Neural cell (in vitro differentiated cells): ENCODE data around the gene SHANK1. TPM values are rescaled to one million over a fixed set of nuclear protein-coding genes. Genes with fewer than 3 reads are reported as not detected.

Experiments used
- H2AFZ ChIP-seq: fragments of 200-600, 300-800 bp; sonication (generic), shearing (Covaris generic); 2 replicates; pipeline ENCODE4 v1.6.0; 2014; ENCODE audit warnings: low read depth, mild to moderate bottlenecking, antibody characterized with exemption, low read length, moderate library complexity
- H3F3A ChIP-seq: fragments of 200-600 bp; shearing (Covaris generic); 2 replicates; pipeline ENCODE4 v1.6.1; 2016; ENCODE audit warnings: mild to moderate bottlenecking, moderate library complexity, mixed read lengths, antibody characterized with exemption, low read length; ENCODE audit not compliant: insufficient read depth, poor library complexity, severe bottlenecking
- H3K27ac ChIP-seq: fragments of 200-600, 300-800 bp; sonication (generic), shearing (Covaris generic); 2 replicates; pipeline ENCODE4 v1.5.1; 2014; ENCODE audit warnings: mild to moderate bottlenecking, low read length, moderate library complexity
- H3K27me3 ChIP-seq: fragments of 300-800, 200-600 bp; sonication (generic), shearing (Covaris generic); 2 replicates; pipeline ENCODE4 v1.6.0; 2014; ENCODE audit warnings: mild to moderate bottlenecking, low read depth, low read length, moderate library complexity; ENCODE audit not compliant: insufficient read depth
- H3K36me3 ChIP-seq: fragments of 300-800, 200-600 bp; sonication (generic), shearing (Covaris generic); 2 replicates; pipeline ENCODE4 v1.5.1; 2014; ENCODE audit warnings: mild to moderate bottlenecking, antibody characterized with exemption, low read length, moderate library complexity; ENCODE audit not compliant: insufficient read depth
- H3K4me2 ChIP-seq: fragments of 300-800, 200-600 bp; sonication (generic), shearing (Covaris generic); 2 replicates; pipeline ENCODE4 v1.6.0; 2014; ENCODE audit warnings: mild to moderate bottlenecking, low read length
- H3K4me3 ChIP-seq: fragments of 300-800, 200-600 bp; sonication (generic), shearing (Covaris generic); 2 replicates; pipeline ENCODE4 v1.5.1; 2014; ENCODE audit warnings: mild to moderate bottlenecking, low read length, moderate library complexity
- H3K79me2 ChIP-seq: fragments of 200-600 bp; shearing (Covaris generic); replicated peaks from 2 replicates; pipeline ENCODE4 v1.6.0; 2014; ENCODE audit warnings: mild to moderate bottlenecking, low read length, moderate library complexity; ENCODE audit not compliant: insufficient read depth
- H3K9ac ChIP-seq: fragments of 300-800, 200-600 bp; sonication (generic), shearing (Covaris generic); 2 replicates; pipeline ENCODE4 v1.6.1; 2016; ENCODE audit warnings: mild to moderate bottlenecking, low read length, mixed read lengths
- H3K9me2 ChIP-seq: fragments of 200-600 bp; shearing (Covaris generic); 2 replicates; pipeline ENCODE4 v1.6.1; 2016; ENCODE audit warnings: mild to moderate bottlenecking, low read length, mixed read lengths; ENCODE audit not compliant: insufficient read depth
- H3K9me3 ChIP-seq: fragments of 200-600, 300-800 bp; sonication (generic), shearing (Covaris generic); 2 replicates; pipeline ENCODE4 v1.6.1; 2016; ENCODE audit warnings: mild to moderate bottlenecking, mixed run types, low read length, moderate library complexity, mixed read lengths
- H4K20me1 ChIP-seq: fragments of 200-600 bp; shearing (Covaris generic); 2 replicates; pipeline ENCODE4 v1.6.1; 2016; ENCODE audit warnings: mild to moderate bottlenecking, mixed run types; ENCODE audit not compliant: insufficient read depth
- EP300 ChIP-seq: fragments of 450-650 bp; conservative IDR thresholded peaks from 2 replicates; pipeline ENCODE4 v1.6.1; 2014; ENCODE audit warnings: antibody characterized with exemption, mild to moderate bottlenecking, moderate library complexity; ENCODE audit not compliant: poor library complexity, severe bottlenecking
- EZH2 ChIP-seq: fragments of 200-600, 300-800 bp; shearing (Covaris generic), sonication (generic); IDR thresholded peaks from 2 replicates; pipeline ENCODE4 v1.6.1; 2014; ENCODE audit warnings: antibody characterized with exemption, low read length, borderline replicate concordance, mild to moderate bottlenecking; ENCODE audit not compliant: insufficient read depth, poor library complexity, severe bottlenecking
- MXI1 ChIP-seq: fragments of 450-650 bp; conservative IDR thresholded peaks from 2 replicates; pipeline ENCODE4 v1.6.1; 2014; ENCODE audit warnings: antibody characterized with exemption, mild to moderate bottlenecking; ENCODE audit not compliant: poor library complexity, severe bottlenecking
- POLR2AphosphoS5 ChIP-seq: IDR thresholded peaks from 2 replicates; pipeline ENCODE4 v1.6.1; 2012
- RAD21 ChIP-seq: fragments of 450-650 bp; conservative IDR thresholded peaks from 2 replicates; pipeline ENCODE4 v1.6.1; 2014; ENCODE audit warnings: antibody characterized with exemption, mild to moderate bottlenecking, moderate library complexity
- SMC3 ChIP-seq: fragments of 450-650 bp; conservative IDR thresholded peaks from 2 replicates; pipeline ENCODE4 v1.6.1; 2014; ENCODE audit warnings: antibody characterized with exemption, mild to moderate bottlenecking, moderate library complexity; ENCODE audit not compliant: poor library complexity
- TAF1 ChIP-seq: IDR thresholded peaks from 2 replicates; pipeline ENCODE4 v1.6.1; 2012; ENCODE audit warnings: low read depth
- polyA plus RNA-seq: library from polyadenylated mRNA; depleted of rRNA; stranded (reverse); fragments of >200 nt; gene quantifications from 2 replicates; pipeline ENCODE4 v1.2.3, GENCODE V29; 2014
- TF ChIP-seq, protein P1 (sequence below): IDR thresholded peaks from 2 replicates; pipeline ENCODE4 v1.6.1; 2012; ENCODE audit warnings: borderline replicate concordance
- TF ChIP-seq, protein P2 (sequence below): fragments of 450-650 bp; IDR thresholded peaks from 2 replicates; pipeline ENCODE4 v1.5.1; 2014; ENCODE audit warnings: antibody characterized with exemption, mild to moderate bottlenecking, moderate library complexity; ENCODE audit not compliant: poor library complexity, severe bottlenecking

Gene SHANK1
- polyA plus RNA-seq, 1 donor from 2014 or later = 7.9 TPM

DNA sequence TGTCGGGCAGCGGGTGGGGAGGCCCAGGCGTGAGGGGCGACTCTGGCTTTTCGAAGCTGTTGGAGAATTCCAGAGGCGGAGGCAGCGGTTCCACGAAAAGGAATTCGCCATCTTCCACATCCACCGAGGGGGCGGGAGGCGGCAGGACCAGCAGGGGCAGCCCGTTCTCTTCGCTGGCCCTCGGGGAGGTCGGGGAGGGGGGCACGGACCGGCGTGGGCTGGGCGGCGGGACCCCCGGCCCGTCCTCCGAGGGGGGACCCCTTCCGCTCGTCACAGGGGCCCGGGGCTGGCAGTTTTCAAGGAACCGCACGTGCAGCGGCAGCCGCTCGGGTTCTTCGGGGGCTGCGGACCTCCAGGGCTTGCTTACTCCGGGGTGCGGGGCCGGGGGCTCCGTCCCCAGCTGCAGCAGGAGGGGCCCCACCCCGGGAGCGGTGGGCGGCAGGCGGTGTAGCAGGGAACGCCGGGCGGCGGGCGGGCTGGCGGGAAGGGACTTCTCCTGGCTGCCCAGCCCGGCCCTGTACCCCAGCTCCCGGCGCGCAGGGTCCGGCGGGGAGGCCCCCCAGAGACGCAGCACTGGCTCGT lies 52.3 kb downstream of the SHANK1 start:
- Histone ChIP-seq H3K27me3 (peaks cover 14% of the 10 kb centered on the region), H3K4me3 (no peak overlapping the region), H3K9ac (no peak overlapping the region), H3K9me3 (no peaks in the 10 kb centered on the region), H2AFZ (no peak overlapping the region), H3K27ac (no peak overlapping the region), H3F3A (no peaks in the 10 kb centered on the region), H3K4me2 (no peak overlapping the region), H3K36me3 (no peaks in the 10 kb centered on the region), H4K20me1 (no peaks in the 10 kb centered on the region), H3K79me2 (no peaks in the 10 kb centered on the region), H3K9me2 (no peaks in the 10 kb centered on the region)
- TF ChIP-seq MXI1 (no peak), EZH2 (no peak), TAF1 (no peak)
- TF ChIP-seq, protein P1, sequence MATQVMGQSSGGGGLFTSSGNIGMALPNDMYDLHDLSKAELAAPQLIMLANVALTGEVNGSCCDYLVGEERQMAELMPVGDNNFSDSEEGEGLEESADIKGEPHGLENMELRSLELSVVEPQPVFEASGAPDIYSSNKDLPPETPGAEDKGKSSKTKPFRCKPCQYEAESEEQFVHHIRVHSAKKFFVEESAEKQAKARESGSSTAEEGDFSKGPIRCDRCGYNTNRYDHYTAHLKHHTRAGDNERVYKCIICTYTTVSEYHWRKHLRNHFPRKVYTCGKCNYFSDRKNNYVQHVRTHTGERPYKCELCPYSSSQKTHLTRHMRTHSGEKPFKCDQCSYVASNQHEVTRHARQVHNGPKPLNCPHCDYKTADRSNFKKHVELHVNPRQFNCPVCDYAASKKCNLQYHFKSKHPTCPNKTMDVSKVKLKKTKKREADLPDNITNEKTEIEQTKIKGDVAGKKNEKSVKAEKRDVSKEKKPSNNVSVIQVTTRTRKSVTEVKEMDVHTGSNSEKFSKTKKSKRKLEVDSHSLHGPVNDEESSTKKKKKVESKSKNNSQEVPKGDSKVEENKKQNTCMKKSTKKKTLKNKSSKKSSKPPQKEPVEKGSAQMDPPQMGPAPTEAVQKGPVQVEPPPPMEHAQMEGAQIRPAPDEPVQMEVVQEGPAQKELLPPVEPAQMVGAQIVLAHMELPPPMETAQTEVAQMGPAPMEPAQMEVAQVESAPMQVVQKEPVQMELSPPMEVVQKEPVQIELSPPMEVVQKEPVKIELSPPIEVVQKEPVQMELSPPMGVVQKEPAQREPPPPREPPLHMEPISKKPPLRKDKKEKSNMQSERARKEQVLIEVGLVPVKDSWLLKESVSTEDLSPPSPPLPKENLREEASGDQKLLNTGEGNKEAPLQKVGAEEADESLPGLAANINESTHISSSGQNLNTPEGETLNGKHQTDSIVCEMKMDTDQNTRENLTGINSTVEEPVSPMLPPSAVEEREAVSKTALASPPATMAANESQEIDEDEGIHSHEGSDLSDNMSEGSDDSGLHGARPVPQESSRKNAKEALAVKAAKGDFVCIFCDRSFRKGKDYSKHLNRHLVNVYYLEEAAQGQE = no peak

DNA sequence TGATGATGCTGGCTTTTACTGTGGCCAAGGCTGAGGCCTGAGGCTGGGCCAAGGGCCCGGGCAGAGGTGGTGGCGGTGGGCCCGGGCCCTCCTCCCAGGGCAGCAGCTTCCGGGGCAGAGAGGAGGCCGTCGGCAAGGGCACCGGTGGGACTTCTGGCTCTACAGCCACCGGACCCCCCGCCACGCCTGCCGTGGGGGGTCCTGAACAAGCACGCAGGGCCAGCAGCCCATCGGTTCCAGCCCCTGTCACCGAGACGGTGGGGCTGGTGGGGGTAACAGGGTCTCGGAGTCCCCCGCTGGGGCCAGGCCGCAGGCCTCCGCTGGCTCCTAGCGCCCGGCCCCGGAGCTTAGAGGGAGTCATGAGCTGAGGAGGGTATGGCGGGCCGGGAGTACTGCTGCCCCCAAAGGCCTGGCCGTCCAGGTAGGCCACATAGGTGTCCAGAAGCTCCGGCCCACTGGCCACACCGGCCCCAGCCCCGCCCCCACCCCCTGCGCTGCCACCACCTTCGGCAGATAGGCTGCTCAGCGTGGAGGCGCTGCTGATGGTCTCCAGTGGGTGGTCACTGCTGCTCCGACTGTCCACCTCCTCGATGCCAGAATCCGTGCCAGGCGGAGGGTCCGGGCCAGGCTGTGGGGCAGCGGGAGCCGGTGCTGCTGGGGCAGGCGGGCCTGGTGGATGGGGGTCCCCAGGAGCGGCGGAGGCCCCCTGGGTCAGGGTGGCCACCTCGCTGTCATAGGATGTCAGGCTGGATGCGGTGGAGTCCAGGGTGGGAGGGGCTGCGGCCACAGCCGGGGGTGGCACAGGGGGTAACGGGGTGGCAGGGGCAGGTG lies 53.0 kb downstream of the SHANK1 start:
- H3K27me3 ChIP-seq = peaks cover 14% of the 10 kb centered on the region
- no peaks in the 10 kb centered on the region for H3K79me2 ChIP-seq
- no peak overlapping the region for H3K9ac ChIP-seq
- H4K20me1 ChIP-seq = no peaks in the 10 kb centered on the region
- no peaks in the 10 kb centered on the region for H3K9me2 ChIP-seq
- H3K4me3 ChIP-seq = no peak overlapping the region
- H3K27ac ChIP-seq = no peak overlapping the region
- no peaks in the 10 kb centered on the region for H3F3A ChIP-seq
- no peak overlapping the region for H2AFZ ChIP-seq
- TF ChIP-seq EP300 (no peak), POLR2AphosphoS5 (no peak), RAD21 (no peak), MXI1 (no peak), TAF1 (no peak), SMC3 (no peak), EZH2 (no peak)
- TF ChIP-seq, protein P1 = no peak
- TF ChIP-seq, protein P2, sequence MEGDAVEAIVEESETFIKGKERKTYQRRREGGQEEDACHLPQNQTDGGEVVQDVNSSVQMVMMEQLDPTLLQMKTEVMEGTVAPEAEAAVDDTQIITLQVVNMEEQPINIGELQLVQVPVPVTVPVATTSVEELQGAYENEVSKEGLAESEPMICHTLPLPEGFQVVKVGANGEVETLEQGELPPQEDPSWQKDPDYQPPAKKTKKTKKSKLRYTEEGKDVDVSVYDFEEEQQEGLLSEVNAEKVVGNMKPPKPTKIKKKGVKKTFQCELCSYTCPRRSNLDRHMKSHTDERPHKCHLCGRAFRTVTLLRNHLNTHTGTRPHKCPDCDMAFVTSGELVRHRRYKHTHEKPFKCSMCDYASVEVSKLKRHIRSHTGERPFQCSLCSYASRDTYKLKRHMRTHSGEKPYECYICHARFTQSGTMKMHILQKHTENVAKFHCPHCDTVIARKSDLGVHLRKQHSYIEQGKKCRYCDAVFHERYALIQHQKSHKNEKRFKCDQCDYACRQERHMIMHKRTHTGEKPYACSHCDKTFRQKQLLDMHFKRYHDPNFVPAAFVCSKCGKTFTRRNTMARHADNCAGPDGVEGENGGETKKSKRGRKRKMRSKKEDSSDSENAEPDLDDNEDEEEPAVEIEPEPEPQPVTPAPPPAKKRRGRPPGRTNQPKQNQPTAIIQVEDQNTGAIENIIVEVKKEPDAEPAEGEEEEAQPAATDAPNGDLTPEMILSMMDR = no peak
- no peaks in the 10 kb centered on the region for H3K9me3 ChIP-seq
- H3K4me2 ChIP-seq = no peak overlapping the region
- no peaks in the 10 kb centered on the region for H3K36me3 ChIP-seq
